Activated B cell treated with CpG ODN at 0.5 μM for 24 hours (primary cell): ENCODE results near the gene NKAPD1. TPM values are rescaled to one million over a fixed set of nuclear protein-coding genes. Genes with fewer than 3 reads are reported as not detected.

Source experiments
- ATAC-seq: fragments of 200-7000 bp; cut with Tn5 transposase; one replicate; pipeline ENCODE4 v1.10.0; 2021; ENCODE audit warnings: low read depth, mild to moderate bottlenecking, moderate library complexity
- CTCF ChIA-PET: fragments of 350-600 bp; sonication (Branson Sonifier 250); formaldehyde crosslinking; loops from one replicate; lab custom pipeline; 2021; ENCODE audit warnings: antibody characterized with exemption; lab: Charles Lee
- POLR2A ChIA-PET: fragments of 350-600 bp; sonication (Branson Sonifier 250); formaldehyde crosslinking; loops from one replicate; lab custom pipeline; 2021; ENCODE audit warnings: antibody characterized with exemption; lab: Charles Lee
- DNase-seq: peaks from one replicate; pipeline ENCODE4 v3.0.0; 2022
- H3K27ac Mint-ChIP-seq: one replicate; pipeline ENCODE4 v1.8.0; 2020; ENCODE audit warnings: mixed read lengths
- H3K27me3 Mint-ChIP-seq: one replicate; pipeline ENCODE4 v1.8.0; 2021; ENCODE audit warnings: mixed read lengths
- H3K36me3 Mint-ChIP-seq: one replicate; pipeline ENCODE4 v1.8.0; 2021; ENCODE audit warnings: low read depth, mixed read lengths
- H3K4me1 Mint-ChIP-seq: one replicate; pipeline ENCODE4 v1.8.0; 2021; ENCODE audit warnings: mixed read lengths
- H3K4me3 Mint-ChIP-seq: one replicate; pipeline ENCODE4 v1.8.0; 2020; ENCODE audit warnings: mild to moderate bottlenecking, mixed read lengths
- H3K9me3 Mint-ChIP-seq: one replicate; pipeline ENCODE4 v1.8.0; 2020; ENCODE audit warnings: mixed read lengths
- intact Hi-C: fragments of 100-400 bp; cut with micrococcal nuclease; formaldehyde crosslinking; loops from one replicate; pipeline ENCODE4 v1.15.1; 2024
- total RNA-seq: library from RNA; stranded (reverse); gene quantifications from 2 replicates; pipeline ENCODE4 v1.2.3, GENCODE V29; 2022
- TF ChIP-seq, protein P1 (sequence below): fragments of 200-600 bp; IDR thresholded peaks from one replicate; pipeline ENCODE4 v1.8.0; 2022; ENCODE audit warnings: antibody characterized with exemption, mild to moderate bottlenecking

Gene NKAPD1
- total RNA-seq, 1 donor from 2014 or later: 24.0 TPM

DNA sequence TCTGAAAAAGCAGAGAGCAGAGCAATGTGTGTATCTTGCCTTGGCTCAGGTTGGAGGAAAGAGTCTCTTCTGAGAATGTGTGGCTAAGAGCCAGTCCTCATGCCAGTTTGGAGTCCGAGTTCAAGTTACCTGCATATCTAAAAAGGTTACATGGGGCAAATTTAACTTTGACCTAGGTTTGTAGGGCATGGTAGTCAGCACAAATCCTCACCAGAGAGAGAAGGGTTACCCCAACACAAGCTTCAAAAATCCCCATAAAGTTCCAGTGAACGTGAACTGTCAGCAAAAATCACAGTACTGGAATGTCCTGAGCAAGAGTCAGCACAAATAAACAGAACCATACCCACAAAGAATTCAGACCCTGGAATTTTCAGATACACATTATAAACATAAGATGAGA, 26.4 kb downstream of the NKAPD1 start:
- Mint-ChIP-seq H3K9me3 (no peaks in the 10 kb centered on the region), H3K27me3 (no peaks in the 10 kb centered on the region), H3K36me3 (peaks cover 28% of the 10 kb centered on the region), H3K27ac (no peak overlapping the region), H3K4me3 (no peak overlapping the region), H3K4me1 (no peaks in the 10 kb centered on the region)
- POLR2A ChIA-PET: no interaction called here
- CTCF ChIA-PET: no interaction called here
- intact Hi-C loops: no loop called here
- ATAC-seq (no peak), DNase-seq (no peak)
- TF ChIP-seq, protein P1, sequence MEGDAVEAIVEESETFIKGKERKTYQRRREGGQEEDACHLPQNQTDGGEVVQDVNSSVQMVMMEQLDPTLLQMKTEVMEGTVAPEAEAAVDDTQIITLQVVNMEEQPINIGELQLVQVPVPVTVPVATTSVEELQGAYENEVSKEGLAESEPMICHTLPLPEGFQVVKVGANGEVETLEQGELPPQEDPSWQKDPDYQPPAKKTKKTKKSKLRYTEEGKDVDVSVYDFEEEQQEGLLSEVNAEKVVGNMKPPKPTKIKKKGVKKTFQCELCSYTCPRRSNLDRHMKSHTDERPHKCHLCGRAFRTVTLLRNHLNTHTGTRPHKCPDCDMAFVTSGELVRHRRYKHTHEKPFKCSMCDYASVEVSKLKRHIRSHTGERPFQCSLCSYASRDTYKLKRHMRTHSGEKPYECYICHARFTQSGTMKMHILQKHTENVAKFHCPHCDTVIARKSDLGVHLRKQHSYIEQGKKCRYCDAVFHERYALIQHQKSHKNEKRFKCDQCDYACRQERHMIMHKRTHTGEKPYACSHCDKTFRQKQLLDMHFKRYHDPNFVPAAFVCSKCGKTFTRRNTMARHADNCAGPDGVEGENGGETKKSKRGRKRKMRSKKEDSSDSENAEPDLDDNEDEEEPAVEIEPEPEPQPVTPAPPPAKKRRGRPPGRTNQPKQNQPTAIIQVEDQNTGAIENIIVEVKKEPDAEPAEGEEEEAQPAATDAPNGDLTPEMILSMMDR: no peak

- TF ChIP-seq, protein P1: no peak
- H3K36me3 Mint-ChIP-seq: peaks cover 8% of the 10 kb centered on the region
- intact Hi-C loops: no loop called here
- POLR2A ChIA-PET: no interaction called here
- CTCF ChIA-PET: interaction anchor here (0.8 kb wide), 1 partner anchor 9 kb away, joined by 4 read pairs; no protein-coding TSS in a partner anchor
- H3K4me1 Mint-ChIP-seq: no peaks in the 10 kb centered on the region
- no peak overlapping the region for H3K4me3 Mint-ChIP-seq
- no peak overlapping the region for H3K27ac Mint-ChIP-seq
- ATAC-seq (no peak), DNase-seq (no peak)
- H3K9me3 Mint-ChIP-seq: no peaks in the 10 kb centered on the region
- H3K27me3 Mint-ChIP-seq: no peaks in the 10 kb centered on the region
Measured at GRCh38 chr11:112103446-112103845, 29.3 kb downstream of the NKAPD1 start.

DNA sequence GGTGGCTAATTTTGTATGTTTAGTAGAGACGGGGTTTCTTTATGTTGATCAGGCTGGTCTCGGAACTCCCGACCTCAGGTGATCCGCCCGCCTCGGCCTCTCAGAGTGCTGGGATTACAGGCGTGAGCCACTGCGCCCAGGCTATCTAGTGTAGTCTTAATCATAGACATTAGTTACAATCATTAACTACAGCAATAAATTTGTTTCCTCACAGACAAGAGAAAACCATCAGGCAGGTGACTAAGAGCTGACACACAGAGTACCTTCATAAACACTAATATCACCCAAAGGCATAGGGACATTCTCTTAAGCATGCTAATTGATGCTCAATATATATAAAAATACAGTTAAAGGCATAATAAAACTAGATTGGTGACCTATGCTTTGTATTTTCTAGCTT, 32.0 kb downstream of the NKAPD1 start:
- Mint-ChIP-seq H3K9me3 (no peaks in the 10 kb centered on the region), H3K27ac (no peak overlapping the region), H3K4me3 (no peak overlapping the region), H3K27me3 (no peaks in the 10 kb centered on the region), H3K36me3 (peaks cover 4% of the 10 kb centered on the region), H3K4me1 (no peaks in the 10 kb centered on the region)
- TF ChIP-seq, protein P1: no peak
- DNase-seq (no peak), ATAC-seq (no peak)
- intact Hi-C loops: no loop called here
- ChIA-PET CTCF (no interaction called here), POLR2A (no interaction called here)

DNA sequence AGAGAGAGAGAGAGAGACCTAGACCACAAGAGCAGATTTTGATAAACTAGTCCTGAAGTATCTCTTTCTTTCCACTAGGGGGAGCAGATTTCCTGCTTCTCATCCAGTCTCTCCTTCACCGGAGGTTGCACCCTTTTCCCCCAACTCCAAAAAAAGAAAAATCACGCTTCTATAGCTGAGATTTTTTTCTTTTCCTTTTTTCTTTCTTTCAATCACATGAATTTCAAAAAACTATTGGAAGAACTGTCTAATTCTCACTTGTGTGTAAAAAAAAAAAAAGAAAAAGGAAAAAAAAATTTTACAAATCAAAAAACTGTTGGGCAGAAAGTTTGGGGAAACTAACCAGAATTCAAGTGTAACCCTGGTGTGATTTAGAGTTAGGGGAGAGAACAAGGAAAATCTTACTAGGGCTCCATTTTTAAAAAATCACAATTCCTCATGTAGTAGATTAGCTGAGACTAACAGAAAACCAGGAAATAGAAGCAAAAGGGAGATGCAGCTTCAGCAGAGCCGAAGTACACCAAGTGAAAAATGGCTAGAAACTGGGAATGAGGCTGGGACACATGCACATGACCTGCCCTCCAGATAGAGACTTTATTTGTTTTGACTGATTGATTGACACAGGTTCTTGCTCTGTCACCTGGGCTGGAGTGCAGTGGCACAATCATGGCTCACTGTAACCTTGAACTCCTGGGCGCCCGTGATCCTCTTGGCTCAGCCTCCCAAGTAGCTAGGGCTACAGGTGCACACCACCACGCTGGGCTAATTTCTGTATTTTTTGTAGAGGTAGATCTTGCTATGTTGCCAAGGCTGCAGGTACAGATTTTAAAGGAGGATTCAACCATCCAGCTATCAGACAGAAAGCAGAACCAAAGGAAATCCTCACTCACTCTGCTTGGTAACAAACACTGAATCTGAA, 39.7 kb downstream of the NKAPD1 start:
- H3K27me3 Mint-ChIP-seq: no peaks in the 10 kb centered on the region
- no peaks in the 10 kb centered on the region for H3K9me3 Mint-ChIP-seq
- H3K27ac Mint-ChIP-seq: no peak overlapping the region
- no peak overlapping the region for H3K4me3 Mint-ChIP-seq
- ChIA-PET POLR2A (interaction anchor here (0.6 to 0.7 kb wide), 4 partner anchors 8 to 1201 kb away, joined by 3 to 5 read pairs (median 4); partner anchors contain the start of gene TTC12), CTCF (interaction anchor here (0.7 to 3.0 kb wide), 10 partner anchors 10 to 230 kb away, joined by 3 to 26 read pairs (median 3); no protein-coding TSS in a partner anchor)
- intact Hi-C loops: loop anchor here (1.0 to 5.0 kb wide), 3 partner anchors 62 to 1174 kb away; partner anchors contain the start of gene BCO2
- H3K36me3 Mint-ChIP-seq: no peaks in the 10 kb centered on the region
- DNase-seq: no peak
- TF ChIP-seq, protein P1: peak; percentile 70
- peak; percentile 56 for ATAC-seq
- H3K4me1 Mint-ChIP-seq: peaks cover 2% of the 10 kb centered on the region

GRCh38 chr11:112114460-112114859, 40.4 kb downstream of the NKAPD1 start:
- TF ChIP-seq, protein P1: no peak
- CTCF ChIA-PET: interaction anchor here (0.9 to 3.0 kb wide), 4 partner anchors 12 to 176 kb away, joined by 3 to 26 read pairs (median 4); no protein-coding TSS in a partner anchor
- ATAC-seq (no peak), DNase-seq (no peak)
- Mint-ChIP-seq H3K27me3 (no peaks in the 10 kb centered on the region), H3K4me3 (no peak overlapping the region), H3K9me3 (no peaks in the 10 kb centered on the region), H3K4me1 (peaks cover 2% of the 10 kb centered on the region), H3K36me3 (no peaks in the 10 kb centered on the region), H3K27ac (no peak overlapping the region)
- intact Hi-C loops: loop anchor here (5.0 kb wide), 1 partner anchor 1173 kb away; no protein-coding TSS in a partner anchor
- POLR2A ChIA-PET: no interaction called here
